ENCODE data around the gene CCDC33.

DNA sequence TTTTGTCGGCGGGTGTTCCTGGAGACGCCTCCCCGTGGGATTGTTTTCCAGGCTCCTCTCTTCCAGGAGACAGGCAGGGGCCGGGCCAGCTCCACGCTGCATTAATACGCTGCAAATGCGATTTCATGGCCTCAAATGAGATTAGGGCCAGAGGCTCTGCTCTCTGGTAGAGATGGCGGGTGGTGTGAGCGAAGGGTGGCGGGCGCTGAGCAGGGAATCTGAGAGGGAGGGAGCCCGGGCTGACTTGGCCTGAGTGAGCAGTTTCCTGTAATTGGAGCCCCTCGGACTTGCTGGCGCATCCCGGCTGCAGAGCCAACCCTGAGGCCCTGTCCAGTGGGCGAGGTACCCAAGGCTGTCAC lies 7.4 kb upstream of the CCDC33 start:
- TF ChIP-seq, protein P1, sequence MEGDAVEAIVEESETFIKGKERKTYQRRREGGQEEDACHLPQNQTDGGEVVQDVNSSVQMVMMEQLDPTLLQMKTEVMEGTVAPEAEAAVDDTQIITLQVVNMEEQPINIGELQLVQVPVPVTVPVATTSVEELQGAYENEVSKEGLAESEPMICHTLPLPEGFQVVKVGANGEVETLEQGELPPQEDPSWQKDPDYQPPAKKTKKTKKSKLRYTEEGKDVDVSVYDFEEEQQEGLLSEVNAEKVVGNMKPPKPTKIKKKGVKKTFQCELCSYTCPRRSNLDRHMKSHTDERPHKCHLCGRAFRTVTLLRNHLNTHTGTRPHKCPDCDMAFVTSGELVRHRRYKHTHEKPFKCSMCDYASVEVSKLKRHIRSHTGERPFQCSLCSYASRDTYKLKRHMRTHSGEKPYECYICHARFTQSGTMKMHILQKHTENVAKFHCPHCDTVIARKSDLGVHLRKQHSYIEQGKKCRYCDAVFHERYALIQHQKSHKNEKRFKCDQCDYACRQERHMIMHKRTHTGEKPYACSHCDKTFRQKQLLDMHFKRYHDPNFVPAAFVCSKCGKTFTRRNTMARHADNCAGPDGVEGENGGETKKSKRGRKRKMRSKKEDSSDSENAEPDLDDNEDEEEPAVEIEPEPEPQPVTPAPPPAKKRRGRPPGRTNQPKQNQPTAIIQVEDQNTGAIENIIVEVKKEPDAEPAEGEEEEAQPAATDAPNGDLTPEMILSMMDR (IDR thresholded peaks at IDR 0.05), result no peak
- TF ChIP-seq POLR2A (IDR thresholded peaks at IDR 0.05), result no peak
